GM06990 (cell line): ENCODE data around the gene STK10.

Experiments
- DNase-seq: peaks from one replicate; pipeline ENCODE4 v3.0.0-alpha.2; 2011; ENCODE audit not compliant: insufficient read length; ENCODE audit errors: extremely low read depth
- H3K27me3 ChIP-seq: replicated peaks from 2 replicates; pipeline ENCODE4 v1.6.0; 2011; ENCODE audit warnings: low read length; ENCODE audit not compliant: control insufficient read depth, insufficient read depth
- H3K36me3 ChIP-seq: 2 replicates; pipeline ENCODE4 v1.5.1; 2011; ENCODE audit warnings: low read length; ENCODE audit not compliant: control insufficient read depth, insufficient read depth
- H3K4me3 ChIP-seq: replicated peaks from 2 replicates; pipeline ENCODE4 v1.5.1; 2011; ENCODE audit warnings: low read depth, mild to moderate bottlenecking, control low read depth, low read length
- TF ChIP-seq, protein P1 (sequence below): IDR thresholded peaks from 2 replicates; pipeline ENCODE4 v1.5.1; 2011; ENCODE audit warnings: low read length, control low read depth, mild to moderate bottlenecking, inconsistent platforms; ENCODE audit not compliant: insufficient read depth, poor library complexity, severe bottlenecking

The STK10 gene

GRCh38 chr5:171999100-171999499 is 188.9 kb downstream of the STK10 start:
- TF ChIP-seq, protein P1, sequence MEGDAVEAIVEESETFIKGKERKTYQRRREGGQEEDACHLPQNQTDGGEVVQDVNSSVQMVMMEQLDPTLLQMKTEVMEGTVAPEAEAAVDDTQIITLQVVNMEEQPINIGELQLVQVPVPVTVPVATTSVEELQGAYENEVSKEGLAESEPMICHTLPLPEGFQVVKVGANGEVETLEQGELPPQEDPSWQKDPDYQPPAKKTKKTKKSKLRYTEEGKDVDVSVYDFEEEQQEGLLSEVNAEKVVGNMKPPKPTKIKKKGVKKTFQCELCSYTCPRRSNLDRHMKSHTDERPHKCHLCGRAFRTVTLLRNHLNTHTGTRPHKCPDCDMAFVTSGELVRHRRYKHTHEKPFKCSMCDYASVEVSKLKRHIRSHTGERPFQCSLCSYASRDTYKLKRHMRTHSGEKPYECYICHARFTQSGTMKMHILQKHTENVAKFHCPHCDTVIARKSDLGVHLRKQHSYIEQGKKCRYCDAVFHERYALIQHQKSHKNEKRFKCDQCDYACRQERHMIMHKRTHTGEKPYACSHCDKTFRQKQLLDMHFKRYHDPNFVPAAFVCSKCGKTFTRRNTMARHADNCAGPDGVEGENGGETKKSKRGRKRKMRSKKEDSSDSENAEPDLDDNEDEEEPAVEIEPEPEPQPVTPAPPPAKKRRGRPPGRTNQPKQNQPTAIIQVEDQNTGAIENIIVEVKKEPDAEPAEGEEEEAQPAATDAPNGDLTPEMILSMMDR, result no peak
- Histone ChIP-seq H3K36me3 (no peaks in the 10 kb centered on the region; the same call in none of the 2 replicates), H3K4me3 (no peak overlapping the region), H3K27me3 (no peaks in the 10 kb centered on the region)
- DNase-seq, result no peak

DNA sequence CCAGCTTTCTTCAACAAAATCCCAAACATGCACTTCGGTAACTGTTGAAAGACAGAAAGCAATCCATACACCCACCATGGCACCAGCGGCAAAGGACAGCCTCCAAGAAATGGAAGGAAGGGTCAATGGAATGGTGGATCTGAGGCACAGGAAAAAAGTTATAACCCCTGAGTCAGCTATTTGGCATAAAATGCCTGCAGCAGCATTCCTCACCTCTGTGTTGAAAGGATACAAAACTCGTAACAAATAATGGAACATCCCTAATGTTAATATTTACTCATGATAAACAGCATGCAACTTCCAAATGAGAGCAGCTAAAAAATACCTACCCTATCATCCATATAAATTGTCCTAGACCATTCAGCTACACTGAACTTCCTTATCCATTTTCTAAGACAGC is 191.0 kb downstream of the STK10 start:
- DNase-seq, result no peak
- no peaks in the 10 kb centered on the region for H3K27me3 ChIP-seq
- H3K4me3 ChIP-seq, result no peak overlapping the region
- no peaks in the 10 kb centered on the region; the same call in none of the 2 replicates for H3K36me3 ChIP-seq
- TF ChIP-seq, protein P1, result no peak

DNA sequence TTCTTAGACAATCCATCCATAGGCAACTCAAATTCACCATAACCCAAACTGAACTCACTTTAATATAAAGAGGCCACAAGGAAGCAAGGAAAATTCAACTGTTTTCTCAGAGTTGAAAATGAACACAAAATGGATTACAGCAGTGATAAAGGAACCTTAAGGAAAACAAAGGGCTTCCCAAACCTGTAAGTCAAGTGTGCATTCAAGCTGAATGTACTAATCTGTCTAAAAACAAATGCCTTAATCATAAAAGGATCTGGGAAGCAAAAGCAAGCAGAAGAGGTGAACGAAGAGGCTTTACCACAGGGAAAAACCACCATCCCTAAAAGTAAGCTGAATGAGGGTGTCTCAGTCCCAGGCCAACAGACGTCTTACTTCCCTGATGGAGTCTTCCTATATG is 195.2 kb downstream of the STK10 start:
- TF ChIP-seq, protein P1, result no peak

DNA sequence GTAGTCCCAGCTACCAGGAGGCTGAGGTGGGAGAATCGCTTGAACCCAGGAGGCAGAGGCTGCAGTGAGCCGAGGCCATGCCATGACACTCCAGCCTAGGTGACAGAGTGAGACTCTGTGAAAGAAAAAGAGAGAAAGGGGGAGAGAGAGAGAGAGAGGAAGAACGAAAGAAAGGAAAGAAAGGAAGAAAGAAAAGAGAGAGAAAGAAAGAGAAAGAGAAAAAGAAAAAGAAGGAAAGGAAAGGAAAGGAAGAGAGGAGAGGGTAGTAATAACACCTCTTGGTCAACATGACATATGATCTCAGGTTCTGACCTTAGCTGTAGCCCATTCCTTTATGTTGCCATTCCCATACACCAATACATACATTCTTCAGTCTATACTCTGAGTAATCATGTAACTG is 195.7 kb downstream of the STK10 start:
- Histone ChIP-seq H3K36me3 (no peaks in the 10 kb centered on the region; the same call in none of the 2 replicates), H3K27me3 (no peaks in the 10 kb centered on the region), H3K4me3 (no peak overlapping the region)
- TF ChIP-seq, protein P1, result no peak
- no peak for DNase-seq

More for the DNA sequence above, 195.2 kb downstream of the STK10 start:
- H3K27me3 ChIP-seq, result no peaks in the 10 kb centered on the region
- no peaks in the 10 kb centered on the region; the same call in none of the 2 replicates for H3K36me3 ChIP-seq
- DNase-seq, result no peak
- H3K4me3 ChIP-seq, result no peak overlapping the region
